ENCODE data around the gene THAP12. TPM values are rescaled to one million over a fixed set of nuclear protein-coding genes. Genes with fewer than 3 reads are reported as not detected.

The THAP12 gene
- total and polyA plus RNA-seq, 2 of the 13 experiments (the other 11 are each of a cell fraction or from before 2014, with no cell fraction given): 18.8 to 51.3 TPM

DNA sequence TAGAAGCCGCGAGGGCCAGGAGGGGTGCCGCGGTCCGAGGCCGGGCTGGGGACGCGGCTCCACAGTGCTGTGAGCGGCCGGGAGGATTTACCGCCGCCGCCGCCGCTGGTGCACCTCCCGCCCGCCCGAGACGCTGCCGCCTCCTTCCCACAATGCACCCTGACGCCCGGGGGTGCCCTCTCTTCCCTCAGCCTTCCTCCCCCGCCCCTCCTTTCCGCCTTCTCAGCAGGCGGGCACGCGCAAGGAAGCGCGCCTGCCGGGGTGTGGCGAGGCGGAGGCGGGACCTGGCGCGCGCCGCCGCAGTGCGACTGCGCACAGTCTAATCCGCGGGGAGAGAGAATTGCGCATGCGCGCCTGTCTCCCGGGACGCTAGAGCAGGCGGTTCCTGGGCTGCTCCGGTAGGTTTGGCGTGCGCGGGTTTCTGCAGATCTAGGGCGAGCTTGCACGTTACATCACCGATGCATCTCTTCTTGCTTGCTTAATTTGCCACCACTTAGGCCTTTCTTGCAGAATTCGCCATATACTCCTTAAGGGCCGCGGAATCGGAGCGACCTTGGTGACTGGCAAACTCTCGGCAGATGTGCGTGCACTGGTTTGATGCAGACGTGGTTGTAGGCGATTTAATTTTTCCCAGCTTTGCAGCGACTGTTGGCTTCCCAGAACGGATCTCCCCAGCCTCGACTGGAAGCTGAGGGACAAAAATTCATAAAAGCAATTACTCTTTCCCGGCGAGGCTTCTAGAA is at the start of gene THAP12, which contains the start of gene GVQW3 (continued):
- TF ChIP-seq, protein P1, sequence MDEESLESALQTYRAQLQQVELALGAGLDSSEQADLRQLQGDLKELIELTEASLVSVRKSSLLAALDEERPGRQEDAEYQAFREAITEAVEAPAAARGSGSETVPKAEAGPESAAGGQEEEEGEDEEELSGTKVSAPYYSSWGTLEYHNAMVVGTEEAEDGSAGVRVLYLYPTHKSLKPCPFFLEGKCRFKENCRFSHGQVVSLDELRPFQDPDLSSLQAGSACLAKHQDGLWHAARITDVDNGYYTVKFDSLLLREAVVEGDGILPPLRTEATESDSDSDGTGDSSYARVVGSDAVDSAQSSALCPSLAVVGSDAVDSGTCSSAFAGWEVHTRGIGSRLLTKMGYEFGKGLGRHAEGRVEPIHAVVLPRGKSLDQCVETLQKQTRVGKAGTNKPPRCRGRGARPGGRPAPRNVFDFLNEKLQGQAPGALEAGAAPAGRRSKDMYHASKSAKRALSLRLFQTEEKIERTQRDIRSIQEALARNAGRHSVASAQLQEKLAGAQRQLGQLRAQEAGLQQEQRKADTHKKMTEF (CRISPR knock-in tag; IDR thresholded peaks at IDR 0.05): peak; percentile 67; the same call in 1 of the 2 replicates
- TF ChIP-seq FOXM1 (CRISPR knock-in tag; IDR thresholded peaks at IDR 0.05) (no peak), HDAC2 (CRISPR knock-in tag; IDR thresholded peaks at IDR 0.05) (peak; percentile 61), ZSCAN31 (CRISPR knock-in tag; IDR thresholded peaks at IDR 0.05; ENCODE audit: low read depth) (peak; percentile 44; the same call in 1 of the 2 replicates), NCOA1 (CRISPR knock-in tag; IDR thresholded peaks at IDR 0.05) (no peak), TCF12 (IDR thresholded peaks at IDR 0.05) (no peak), TCF12 (CRISPR knock-in tag; IDR thresholded peaks at IDR 0.05) (no peak), HOXA5 (CRISPR knock-in tag; IDR thresholded peaks at IDR 0.05) (peak; percentile 33; the same call in 1 of the 2 replicates), ARID2 (CRISPR knock-in tag; IDR thresholded peaks at IDR 0.05; ENCODE audit: borderline replicate concordance) (peak; percentile 88; the same call in 1 of the 2 replicates), RFX3 (CRISPR knock-in tag; IDR thresholded peaks at IDR 0.05) (0 out of 2 replicates have a peak, but pooled peaks have one; percentile 19), ZNF781 (CRISPR knock-in tag; IDR thresholded peaks at IDR 0.05; ENCODE audit: borderline replicate concordance, not compliant biosample characterization) (peak; percentile 51), MTA3 (CRISPR knock-in tag; IDR thresholded peaks at IDR 0.05) (no peak), PHF21A (CRISPR knock-in tag; IDR thresholded peaks at IDR 0.05) (peak; percentile 80; the same call in 1 of the 2 replicates), TMF1 (CRISPR knock-in tag; IDR thresholded peaks at IDR 0.05; ENCODE audit: low read depth) (no peak), CHD4 (IDR thresholded peaks at IDR 0.05; ENCODE audit: borderline replicate concordance, low read length) (no peak), NFKBIZ (CRISPR knock-in tag; IDR thresholded peaks at IDR 0.05) (peak; percentile 72; the same call in 1 of the 2 replicates), ZSCAN29 (CRISPR knock-in tag; conservative IDR thresholded peaks at IDR 0.05) (no peak), ZNF841 (CRISPR knock-in tag; IDR thresholded peaks at IDR 0.05; ENCODE audit: borderline replicate concordance) (no peak), ZNF382 (CRISPR knock-in tag; IDR thresholded peaks at IDR 0.05; ENCODE audit: borderline replicate concordance) (no peak)
- TF ChIP-seq, protein P2, sequence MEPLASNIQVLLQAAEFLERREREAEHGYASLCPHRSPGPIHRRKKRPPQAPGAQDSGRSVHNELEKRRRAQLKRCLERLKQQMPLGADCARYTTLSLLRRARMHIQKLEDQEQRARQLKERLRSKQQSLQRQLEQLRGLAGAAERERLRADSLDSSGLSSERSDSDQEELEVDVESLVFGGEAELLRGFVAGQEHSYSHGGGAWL (CRISPR knock-in tag; IDR thresholded peaks at IDR 0.05): peak; percentile 54; the same call in 1 of the 2 replicates
- TF ChIP-seq, protein P3, sequence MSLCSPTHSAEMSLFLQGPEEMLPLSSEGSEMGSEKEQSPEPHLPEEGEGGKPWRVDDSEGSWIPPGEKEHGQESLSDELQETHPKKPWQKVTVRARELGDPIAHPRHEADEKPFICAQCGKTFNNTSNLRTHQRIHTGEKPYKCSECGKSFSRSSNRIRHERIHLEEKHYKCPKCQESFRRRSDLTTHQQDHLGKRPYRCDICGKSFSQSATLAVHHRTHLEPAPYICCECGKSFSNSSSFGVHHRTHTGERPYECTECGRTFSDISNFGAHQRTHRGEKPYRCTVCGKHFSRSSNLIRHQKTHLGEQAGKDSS (CRISPR knock-in tag; IDR thresholded peaks at IDR 0.05; ENCODE audit: borderline replicate concordance, low read depth): no peak; the same call in 1 of the 2 replicates

Measured in HepG2 (cell line).